GM19023 (cell line): ENCODE measurements around the gene JARID2.

ENCODE experiments used
- ATAC-seq: cut with Tn5 transposase; IDR thresholded peaks from one replicate; pipeline ENCODE4 v1.9.1; 2021; ENCODE audit warnings: mild to moderate bottlenecking, moderate library complexity; ENCODE audit not compliant: unreplicated experiment

The JARID2 gene

GRCh38 chr6:15513131-15513771 lies 267.4 kb downstream of the JARID2 start:
- no peak for ATAC-seq

- no peak for ATAC-seq
Measured at GRCh38 chr6:15513801-15514711, 268.2 kb downstream of the JARID2 start.

GRCh38 chr6:15515226-15515625 lies 269.4 kb downstream of the JARID2 start:
- no peak for ATAC-seq

GRCh38 chr6:15515660-15516375 lies 269.9 kb downstream of the JARID2 start:
- ATAC-seq, result no peak

GRCh38 chr6:15516378-15516777 lies 270.5 kb downstream of the JARID2 start:
- no peak for ATAC-seq

- ATAC-seq, result no peak
Measured at GRCh38 chr6:15516923-15517560, 271.2 kb downstream of the JARID2 start.

GRCh38 chr6:15517600-15517999 lies 271.7 kb downstream of the JARID2 start:
- no peak for ATAC-seq

GRCh38 chr6:15518057-15518456 lies 272.2 kb downstream of the JARID2 start:
- ATAC-seq, result no peak

GRCh38 chr6:15518878-15519277 lies 273.0 kb downstream of the JARID2 start:
- ATAC-seq, result no peak

- ATAC-seq, result no peak
Measured at GRCh38 chr6:15519681-15520080, 273.8 kb downstream of the JARID2 start.

- ATAC-seq, result no peak
Measured at GRCh38 chr6:15520626-15521203, 274.8 kb downstream of the JARID2 start.

DNA sequence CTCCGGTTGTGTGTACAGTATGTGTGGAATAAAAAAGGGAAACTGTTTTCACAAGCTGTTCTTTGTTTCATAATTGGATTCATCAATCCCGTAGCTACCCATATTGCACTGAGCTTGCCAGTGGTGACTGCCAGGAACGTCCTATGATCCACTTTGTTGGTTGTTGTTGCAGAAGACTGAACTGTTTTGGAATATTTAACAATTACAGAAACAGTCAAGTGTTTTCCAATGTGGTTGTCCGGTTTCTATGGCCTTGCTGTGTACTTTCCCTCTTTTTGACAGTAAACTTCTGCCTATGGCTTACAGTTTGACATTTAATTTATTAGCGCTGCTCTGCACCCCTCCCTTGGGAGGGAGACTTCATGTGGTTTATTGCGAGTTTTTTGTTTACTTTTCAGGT lies 275.7 kb downstream of the JARID2 start:
- no peak for ATAC-seq

GRCh38 chr6:15522026-15522425 lies 276.2 kb downstream of the JARID2 start:
- no peak for ATAC-seq

GRCh38 chr6:15522427-15522826 lies 276.6 kb downstream of the JARID2 start:
- no peak for ATAC-seq

DNA sequence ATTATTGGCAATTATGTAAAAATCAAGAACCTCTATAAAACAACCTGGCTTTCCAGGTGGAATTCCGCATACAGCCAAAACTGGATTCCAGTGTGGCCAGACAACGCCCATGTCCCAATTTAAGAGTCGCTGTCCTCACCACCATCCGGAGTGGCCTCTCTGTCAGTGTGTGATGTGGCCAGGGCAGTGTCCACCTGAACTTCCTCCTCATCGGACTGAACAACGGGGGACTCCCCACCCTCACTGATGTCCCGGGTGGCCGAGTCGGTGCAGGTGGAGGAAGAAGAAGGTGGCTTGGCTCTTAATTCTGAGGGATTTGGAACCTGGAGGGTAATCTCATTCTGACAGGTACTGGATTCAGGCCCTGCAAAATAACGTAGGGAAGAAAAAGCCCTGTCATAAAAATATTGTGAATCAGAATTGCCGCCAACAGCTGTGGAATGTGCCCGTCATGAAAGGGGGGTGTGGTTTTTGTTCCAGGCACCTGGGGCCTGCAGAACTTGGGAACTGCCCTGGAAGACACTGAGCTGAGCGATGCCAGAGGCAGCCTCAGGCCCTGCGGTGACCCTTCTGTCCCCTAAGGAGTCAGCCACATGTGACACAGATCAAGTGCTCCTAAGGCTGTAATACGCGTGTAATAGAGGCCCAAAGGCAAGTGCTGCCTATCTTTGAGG lies 277.1 kb downstream of the JARID2 start:
- no peak for ATAC-seq

GRCh38 chr6:15523679-15524630 lies 278.1 kb downstream of the JARID2 start:
- ATAC-seq, result no peak

DNA sequence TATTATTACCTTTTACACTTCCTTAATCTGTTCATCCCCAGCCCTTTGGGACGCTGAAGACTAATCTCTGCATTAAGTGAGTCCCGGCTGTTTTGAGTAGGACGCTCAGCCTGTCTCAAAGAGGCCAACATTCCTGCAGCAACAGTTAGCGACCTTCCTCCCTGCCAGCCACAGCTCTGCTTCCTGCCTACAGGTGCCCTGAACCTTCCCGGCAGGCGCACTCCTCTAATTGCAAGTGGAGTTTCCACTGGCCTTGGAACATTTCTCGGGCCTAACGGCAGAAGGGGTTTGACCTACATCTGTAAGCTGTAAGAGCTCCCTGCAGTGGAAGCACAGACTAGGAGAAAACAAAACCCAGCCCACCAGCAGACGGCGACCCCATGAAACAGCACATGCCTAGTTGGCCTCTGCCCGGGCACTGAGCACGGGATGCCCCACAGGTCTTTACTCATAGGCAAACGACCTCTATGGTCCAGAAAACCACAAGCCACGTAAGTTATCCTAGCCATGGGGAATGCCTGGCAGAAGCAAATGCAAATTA lies 279.1 kb downstream of the JARID2 start:
- ATAC-seq, result no peak

GRCh38 chr6:15526212-15526701 lies 280.4 kb downstream of the JARID2 start:
- ATAC-seq, result peak; percentile 61
